SK-N-SH (cell line): ENCODE results near the gene MAN2B1. TPM values are rescaled to one million over a fixed set of nuclear protein-coding genes. Genes with fewer than 3 reads are reported as not detected.

ENCODE experiments used
- CTCF ChIA-PET: fragments of 300-600, 350-600 bp; formaldehyde crosslinking; extraction: SDS; loops from one replicate; lab custom pipeline; 2021; lab: Yijun Ruan, JAX
- POLR2A ChIA-PET: fragments of 350-600 bp; sonication (Branson Sonifier 250); formaldehyde crosslinking; extraction: SDS; loops from one replicate; lab custom pipeline; 2020; ENCODE audit warnings: antibody characterized with exemption, inconsistent platforms; lab: Yijun Ruan, JAX
- DNase-seq: peaks from one replicate; pipeline ENCODE4 v3.0.0; 2012
- H2AFZ ChIP-seq: fragments of 200-600 bp; sonication (generic); 2 replicates; pipeline ENCODE4 v1.8.1; 2016; ENCODE audit warnings: antibody characterized with exemption, mild to moderate bottlenecking, low read depth
- H3F3A ChIP-seq: fragments of 200-600 bp; sonication (generic); replicated peaks from 2 replicates; pipeline ENCODE3; 2016; ENCODE audit warnings: antibody characterized with exemption, mild to moderate bottlenecking; ENCODE audit not compliant: insufficient read depth
- H3K27ac ChIP-seq, 2 experiments: fragments of 200-500 bp in 1 of 2; fragments of 200-600 bp in 1 of 2; sonication (Bioruptor generic) in 1 of 2; sonication (generic), shearing (Covaris generic) in 1 of 2; 2 replicates each; pipeline versions ENCODE4 v1.5.1 to v1.6.1; 2014 to 2016; ENCODE audit warnings: low read depth in 2 of 2, inconsistent platforms in 1 of 2, low read length in 1 of 2, mild to moderate bottlenecking in 1 of 2, mixed read lengths in 1 of 2
- H3K27me3 ChIP-seq: fragments of 200-600 bp; sonication (generic), shearing (Covaris generic); 2 replicates; pipeline ENCODE4 v1.6.1; 2016; ENCODE audit warnings: mixed run types; ENCODE audit not compliant: insufficient read depth
- H3K36me3 ChIP-seq, 2 experiments: fragments of 200-500 bp in 1 of 2; fragments of 200-600 bp in 1 of 2; sonication (Bioruptor generic) in 1 of 2; sonication (generic) in 1 of 2; replicated peaks in 1 of 2; 2 replicates each; pipeline versions ENCODE3 to v1.5.1; 2014 to 2016; ENCODE audit warnings: low read length in 1 of 2, mild to moderate bottlenecking in 1 of 2; ENCODE audit not compliant: insufficient read depth in 2 of 2, control insufficient read depth in 1 of 2
- H3K4me1 ChIP-seq, 2 experiments: fragments of 200-500 bp in 1 of 2; fragments of 200-600 bp in 1 of 2; sonication (Bioruptor generic) in 1 of 2; sonication (generic), shearing (Covaris generic) in 1 of 2; 2 replicates each; pipeline versions ENCODE4 v1.5.1 to v1.6.1; 2014 to 2016; ENCODE audit warnings: low read depth in 1 of 2, low read length in 1 of 2, mixed run types in 1 of 2; ENCODE audit not compliant: insufficient read depth in 2 of 2, control insufficient read depth in 1 of 2
- H3K4me2 ChIP-seq: fragments of 200-600 bp; sonication (generic), shearing (Covaris generic); 2 replicates; pipeline ENCODE4 v1.6.1; 2017; ENCODE audit warnings: mixed run types
- H3K4me3 ChIP-seq, 2 experiments: fragments of 200-500 bp in 1 of 2; fragments of 200-600 bp in 1 of 2; sonication (Bioruptor generic) in 1 of 2; sonication (generic), shearing (Covaris generic) in 1 of 2; 2 replicates each; pipeline versions ENCODE4 v1.5.1 to v1.8.1; 2014 to 2016; ENCODE audit warnings: low read depth in 2 of 2, inconsistent platforms in 1 of 2, low read length in 1 of 2, mild to moderate bottlenecking in 1 of 2, mixed read lengths in 1 of 2, moderate library complexity in 1 of 2
- H3K79me2 ChIP-seq: fragments of 200-600 bp; sonication (generic); 2 replicates; pipeline ENCODE4 v1.8.1; 2017; ENCODE audit warnings: mild to moderate bottlenecking; ENCODE audit not compliant: insufficient read depth
- H3K9ac ChIP-seq: fragments of 200-600 bp; sonication (generic); 2 replicates; pipeline ENCODE4 v1.6.1; 2017; ENCODE audit warnings: mixed run types
- H3K9me2 ChIP-seq: fragments of 200-600 bp; sonication (generic); 2 replicates; pipeline ENCODE4 v1.6.1; 2017; ENCODE audit warnings: mixed run types
- H3K9me3 ChIP-seq: fragments of 200-600 bp; sonication (generic); 2 replicates; pipeline ENCODE4 v1.6.1; 2017; ENCODE audit warnings: mixed run types, mild to moderate bottlenecking, moderate library complexity
- H4K20me1 ChIP-seq: fragments of 200-600 bp; sonication (generic); 2 replicates; pipeline ENCODE4 v1.6.1; 2017; ENCODE audit warnings: mild to moderate bottlenecking, mixed run types; ENCODE audit not compliant: insufficient read depth
- CHD2 ChIP-seq: fragments of 150-350 bp; IDR thresholded peaks from 2 replicates; pipeline ENCODE4 v1.6.1; 2018; ENCODE audit warnings: low read length; ENCODE audit not compliant: partially characterized antibody
- CTCF ChIP-seq: fragments of 200-600 bp; sonication (generic); IDR thresholded peaks from 2 replicates; pipeline ENCODE4 v1.6.1; 2017; ENCODE audit warnings: antibody characterized with exemption, mild to moderate bottlenecking, moderate library complexity
- ELF1 ChIP-seq: IDR thresholded peaks from 2 replicates; pipeline ENCODE4 v1.4.0; 2012
- EP300 ChIP-seq, 2 experiments: IDR thresholded peaks; 2 replicates each; pipeline versions ENCODE4 v1.4.0 to v1.6.1; 2012; ENCODE audit warnings: borderline replicate concordance in 1 of 2, low read depth in 1 of 2, low read length in 1 of 2
- EZH2phosphoT487 ChIP-seq: fragments of 200-600 bp; sonication (generic); IDR thresholded peaks from 2 replicates; pipeline ENCODE4 v1.6.1; 2017; ENCODE audit warnings: low read depth, mixed run types, mild to moderate bottlenecking, antibody characterized with exemption, moderate library complexity, borderline replicate concordance
- FOSL2 ChIP-seq: IDR thresholded peaks from 2 replicates; pipeline ENCODE4 v1.4.0; 2012; ENCODE audit warnings: low read depth, mild to moderate bottlenecking, moderate library complexity, borderline replicate concordance
- FOXJ3 ChIP-seq: sonication (generic); formaldehyde crosslinking; IDR thresholded peaks from 2 replicates; pipeline ENCODE4 v1.5.1; 2020; ENCODE audit warnings: mild to moderate bottlenecking, missing genetic modification reagents
- FOXM1 ChIP-seq: IDR thresholded peaks from 2 replicates; pipeline ENCODE4 v1.4.0; 2012; ENCODE audit warnings: low read depth, mild to moderate bottlenecking
- GABPA ChIP-seq: IDR thresholded peaks from 2 replicates; pipeline ENCODE4 v1.4.0; 2012; ENCODE audit warnings: low read depth, mild to moderate bottlenecking
- IRF3 ChIP-seq: fragments of 150-350 bp; IDR thresholded peaks from 2 replicates; pipeline ENCODE4 v1.6.1; 2016; ENCODE audit warnings: mild to moderate bottlenecking, low read depth, low read length
- JUND ChIP-seq: IDR thresholded peaks from 2 replicates; pipeline ENCODE4 v1.4.0; 2012
- MAX ChIP-seq: IDR thresholded peaks from 2 replicates; pipeline ENCODE4 v1.4.0; 2012; ENCODE audit warnings: low read depth
- MEF2A ChIP-seq: IDR thresholded peaks from 2 replicates; pipeline ENCODE4 v1.4.0; 2012; ENCODE audit warnings: low read depth, borderline replicate concordance
- MXI1 ChIP-seq: IDR thresholded peaks from 2 replicates; pipeline ENCODE4 v1.6.1; 2012; ENCODE audit warnings: mild to moderate bottlenecking, low read depth, low read length, improper control_type of control experiment
- NFIC ChIP-seq: IDR thresholded peaks from 2 replicates; pipeline ENCODE4 v1.4.0; 2012; ENCODE audit warnings: borderline replicate concordance
- NRF1 ChIP-seq: IDR thresholded peaks from 2 replicates; pipeline ENCODE4 v1.6.1; 2012; ENCODE audit warnings: low read depth, mild to moderate bottlenecking, low read length
- PBX3 ChIP-seq: IDR thresholded peaks from 2 replicates; pipeline ENCODE4; 2012
- POLR2AphosphoS5 ChIP-seq: IDR thresholded peaks from 2 replicates; pipeline ENCODE4 v1.6.1; 2012; ENCODE audit warnings: low read depth, low read length
- RAD21 ChIP-seq: IDR thresholded peaks from 2 replicates; pipeline ENCODE4 v1.6.1; 2012; ENCODE audit warnings: mild to moderate bottlenecking, low read length
- RCOR1 ChIP-seq: fragments of 150-350 bp; IDR thresholded peaks from 2 replicates; pipeline ENCODE4 v1.6.1; 2017; ENCODE audit warnings: antibody characterized with exemption, low read length
- RFX5 ChIP-seq: IDR thresholded peaks from 2 replicates; pipeline ENCODE4 v1.6.1; 2012; ENCODE audit warnings: mild to moderate bottlenecking, improper control_type of control experiment, low read length
- RXRA ChIP-seq: IDR thresholded peaks from 2 replicates; pipeline ENCODE4 v1.4.0; 2012; ENCODE audit warnings: low read depth, mild to moderate bottlenecking, borderline replicate concordance
- SIN3A ChIP-seq: IDR thresholded peaks from 2 replicates; pipeline ENCODE4 v1.6.1; 2012; ENCODE audit warnings: low read depth, mild to moderate bottlenecking, low read length, moderate library complexity, borderline replicate concordance
- SMC3 ChIP-seq: IDR thresholded peaks from 2 replicates; pipeline ENCODE4 v1.6.1; 2012; ENCODE audit warnings: low read depth, low read length, improper control_type of control experiment
- TAF1 ChIP-seq: IDR thresholded peaks from 2 replicates; pipeline ENCODE4 v1.6.1; 2012; ENCODE audit warnings: low read depth, mild to moderate bottlenecking, low read length, moderate library complexity, borderline replicate concordance
- TCF12 ChIP-seq: IDR thresholded peaks from 2 replicates; pipeline ENCODE4 v1.4.0; 2012
- TEAD4 ChIP-seq: IDR thresholded peaks from 2 replicates; pipeline ENCODE4 v1.4.0; 2012; ENCODE audit warnings: mild to moderate bottlenecking, borderline replicate concordance; ENCODE audit not compliant: insufficient read depth
- USF2 ChIP-seq: fragments of 150-350 bp; IDR thresholded peaks from 2 replicates; pipeline ENCODE4 v1.6.1; 2017; ENCODE audit warnings: antibody characterized with exemption, low read length, low read depth, borderline replicate concordance
- YY1 ChIP-seq: IDR thresholded peaks from 2 replicates; pipeline ENCODE4 v1.4.0; 2012; ENCODE audit warnings: low read depth, mild to moderate bottlenecking
- ZBTB33 ChIP-seq: IDR thresholded peaks from 2 replicates; pipeline ENCODE4 v1.4.0; 2012; ENCODE audit warnings: low read depth, borderline replicate concordance
- WGBS: methylation state at CpG from one replicate; pipeline ENCODE4 v1.1.6; 2017; ENCODE audit warnings: low lambda C conversion rate; 5-methylcytosine and 5-hydroxymethylcytosine counted together
- polyA plus RNA-seq, 3 experiments: library from polyadenylated mRNA; depleted of rRNA; stranded (reverse); fragments of >200 nt; gene quantifications; 2 replicates each; pipeline ENCODE4 v1.2.3, GENCODE V29; 2012

Gene MAN2B1
- polyA plus RNA-seq, 1 of the 3 experiments (the other 2 are of a cell fraction) = 47.0 TPM

- peak; percentile 81 for DNase-seq
- H3K9ac ChIP-seq = peak overlapping the region; percentile 96
- peaks cover 71% of the 10 kb centered on the region for H3K79me2 ChIP-seq
- H3K9me2 ChIP-seq = no peaks in the 10 kb centered on the region
- H3K4me2 ChIP-seq = peak overlapping the region; percentile 93
- no peaks in the 10 kb centered on the region for H3K27me3 ChIP-seq
- peaks cover 2 to 6% of the 10 kb centered on the region in 2 experiments; a peak in 3 of 4 replicates for H3K4me1 ChIP-seq
- peak overlapping the region; percentile 87 to 98 for H3K4me3 ChIP-seq
- H3F3A ChIP-seq = peaks cover 24% of the 10 kb centered on the region
- H3K9me3 ChIP-seq = no peaks in the 10 kb centered on the region
- peaks cover 16 to 48% of the 10 kb centered on the region in 2 experiments for H3K36me3 ChIP-seq
- 2% methylated on average over 9 of the region's 10 CpGs for WGBS
- peaks cover 9% of the 10 kb centered on the region for H4K20me1 ChIP-seq
- CTCF ChIA-PET = interaction anchor here (1.2 to 2.1 kb wide), 2 partner anchors 47 to 116 kb away, joined by 6 to 8 read pairs; no protein-coding TSS in a partner anchor
- POLR2A ChIA-PET = interaction anchor here (0.6 to 1.2 kb wide), 4 partner anchors 58 to 454 kb away, joined by 3 to 4 read pairs (median 3); partner anchors contain the start of gene ZNF625
- peak overlapping the region; percentile 92 for H2AFZ ChIP-seq
- peak overlapping the region; percentile 87 to 95 for H3K27ac ChIP-seq
- TF ChIP-seq PBX3 = no peak
- TF ChIP-seq FOSL2 = no peak
- TF ChIP-seq YY1 = peak; percentile 43; the same call in 1 of the 2 replicates
- peak; percentile 43 for TF ChIP-seq TAF1
- no peak for TF ChIP-seq EP300 (IDR thresholded peaks at IDR 0.05; ENCODE audit: borderline replicate concordance in 1 of 2, low read depth in 1 of 2, low read length in 1 of 2)
- TF ChIP-seq RFX5 = no peak
- no peak for TF ChIP-seq JUND
- no peak for TF ChIP-seq USF2
- TF ChIP-seq IRF3 = no peak
- no peak for TF ChIP-seq EZH2phosphoT487
- TF ChIP-seq SMC3 = no peak
- TF ChIP-seq MXI1 = no peak; the same call in 1 of the 2 replicates
- TF ChIP-seq SIN3A = no peak
- no peak for TF ChIP-seq NRF1
- TF ChIP-seq CHD2 = no peak
- peak; percentile 58 for TF ChIP-seq POLR2AphosphoS5
- TF ChIP-seq TCF12 = no peak
- no peak for TF ChIP-seq TEAD4
- TF ChIP-seq CTCF = no peak
- TF ChIP-seq RCOR1 = no peak
- TF ChIP-seq RAD21 = no peak
- no peak for TF ChIP-seq FOXJ3 (CRISPR knock-in tag)
- no peak for TF ChIP-seq NFIC
- TF ChIP-seq MEF2A = no peak
- TF ChIP-seq FOXM1 = no peak
- peak; percentile 81 for TF ChIP-seq GABPA
- no peak for TF ChIP-seq RXRA
- no peak for TF ChIP-seq MAX
- TF ChIP-seq ELF1 = peak; percentile 20; the same call in 1 of the 2 replicates
- no peak for TF ChIP-seq ZBTB33
Observed at GRCh38 chr19:12611361-12611699, 55.2 kb downstream of the MAN2B1 start.
